ENCODE data around the gene WNT4.

WNT4 gene

GRCh38 chr1:22163564-22163963 lies 20.7 kb upstream of the WNT4 start:
- DNase-seq (ENCODE audit: low read depth in 2 of 2), result no peak

- DNase-seq (ENCODE audit: low read depth in 2 of 2), result no peak
Observed at GRCh38 chr1:22163137-22163536, 20.2 kb upstream of the WNT4 start.

- DNase-seq (ENCODE audit: low read depth in 2 of 2), result no peak
Observed at GRCh38 chr1:22159891-22160290, 17.0 kb upstream of the WNT4 start.

GRCh38 chr1:22158654-22159053 lies 15.8 kb upstream of the WNT4 start:
- DNase-seq (ENCODE audit: low read depth in 2 of 2), result no peak

- DNase-seq (ENCODE audit: low read depth in 2 of 2), result no peak
Observed at GRCh38 chr1:22157359-22157966, 14.6 kb upstream of the WNT4 start.

GRCh38 chr1:22155517-22155916 lies 12.6 kb upstream of the WNT4 start:
- DNase-seq (ENCODE audit: low read depth in 2 of 2), result no peak

- no peak for DNase-seq (ENCODE audit: low read depth in 2 of 2)
Observed at GRCh38 chr1:22154626-22155025, 11.7 kb upstream of the WNT4 start.

- DNase-seq (ENCODE audit: low read depth in 2 of 2), result no peak
Observed at GRCh38 chr1:22153660-22154437, 11.0 kb upstream of the WNT4 start.

GRCh38 chr1:22150923-22151322 lies 8.0 kb upstream of the WNT4 start:
- no peak for DNase-seq (ENCODE audit: low read depth in 2 of 2)

GRCh38 chr1:22142315-22143064 lies 407 bp downstream of the WNT4 start:
- DNase-seq (ENCODE audit: low read depth in 2 of 2), result no peak

- no peak for DNase-seq (ENCODE audit: low read depth in 2 of 2)
Observed at GRCh38 chr1:22141554-22142314, 1.2 kb downstream of the WNT4 start.

- DNase-seq (ENCODE audit: low read depth in 2 of 2), result no peak
Observed at GRCh38 chr1:22140694-22141093, 2.2 kb downstream of the WNT4 start.

- no peak for DNase-seq (ENCODE audit: low read depth in 2 of 2)
Observed at GRCh38 chr1:22139817-22140216, 3.1 kb downstream of the WNT4 start.

- no peak for DNase-seq (ENCODE audit: low read depth in 2 of 2)
Observed at GRCh38 chr1:22139066-22139594, 3.8 kb downstream of the WNT4 start.

GRCh38 chr1:22137004-22137720 lies 5.7 kb downstream of the WNT4 start:
- no peak for DNase-seq (ENCODE audit: low read depth in 2 of 2)

- DNase-seq (ENCODE audit: low read depth in 2 of 2), result no peak
Observed at GRCh38 chr1:22133931-22134324, 9.0 kb downstream of the WNT4 start.

- DNase-seq (ENCODE audit: low read depth in 2 of 2), result no peak
Observed at GRCh38 chr1:22133247-22133930, 9.5 kb downstream of the WNT4 start.

GRCh38 chr1:22132517-22133235 lies 10.2 kb downstream of the WNT4 start:
- DNase-seq (ENCODE audit: low read depth in 2 of 2), result peak in 1 of 2 experiments; percentile 6

- DNase-seq (ENCODE audit: low read depth in 2 of 2), result no peak
Observed at GRCh38 chr1:22131875-22132486, 10.9 kb downstream of the WNT4 start.

Data from fibroblast of skin of left biceps (primary cell).